Spleen (tissue), 7 donors: ENCODE results near the gene KIF6.

ENCODE experiments used
- POLR2AphosphoS5 ChIP-seq, 3 donors: sonication (generic); formaldehyde crosslinking; IDR thresholded peaks; one replicate each; pipeline ENCODE4 v1.5.1; 2017; ENCODE audit warnings: antibody characterized with exemption in 3 of 3
- TF ChIP-seq, protein P1 (sequence below), 11 experiments: fragments of 200-600 bp in 7 of 11; fragments of 450-650 bp in 4 of 11; sonication (generic) in 4 of 11; IDR thresholded peaks in 8 of 11; conservative IDR thresholded peaks in 3 of 11; 1 replicate in 7 of 11; 2 replicates in 4 of 11; pipeline versions ENCODE4 v1.4.0 to v1.8.0; 2016 to 2021; ENCODE audit warnings: antibody characterized with exemption in 11 of 11, inconsistent platforms in 4 of 11, mild to moderate bottlenecking in 1 of 11
- donor health status: DM: no; HTN: no; CAD: no; lungs with moderate emphysema.
- donor health status: DM: no; HTN: no; CAD: no.
- donor health status: DM: no; HTN: no; CAD: no.

DNA sequence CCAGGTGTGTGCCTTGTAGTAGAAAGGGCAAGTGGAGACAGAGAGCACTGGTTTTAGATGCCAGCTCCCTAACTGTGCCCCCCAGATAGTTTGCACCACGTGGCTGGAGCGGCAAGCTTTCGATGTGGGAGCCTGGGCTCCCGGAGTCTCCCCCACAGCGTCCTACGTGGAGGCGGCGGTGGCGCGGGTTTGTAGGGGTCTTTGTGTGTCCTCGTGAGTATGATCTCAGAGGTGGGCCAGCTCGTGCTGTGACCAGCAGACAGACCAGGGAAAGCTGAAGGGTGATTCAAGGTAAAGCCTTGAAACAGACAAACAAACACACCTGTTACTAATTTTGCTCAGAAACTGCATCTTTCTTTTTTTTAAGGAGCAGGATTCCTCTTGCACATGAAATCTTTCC, 397.1 kb downstream of the KIF6 start:
- no peak for TF ChIP-seq POLR2AphosphoS5 (IDR thresholded peaks at IDR 0.05)
- TF ChIP-seq, protein P1, sequence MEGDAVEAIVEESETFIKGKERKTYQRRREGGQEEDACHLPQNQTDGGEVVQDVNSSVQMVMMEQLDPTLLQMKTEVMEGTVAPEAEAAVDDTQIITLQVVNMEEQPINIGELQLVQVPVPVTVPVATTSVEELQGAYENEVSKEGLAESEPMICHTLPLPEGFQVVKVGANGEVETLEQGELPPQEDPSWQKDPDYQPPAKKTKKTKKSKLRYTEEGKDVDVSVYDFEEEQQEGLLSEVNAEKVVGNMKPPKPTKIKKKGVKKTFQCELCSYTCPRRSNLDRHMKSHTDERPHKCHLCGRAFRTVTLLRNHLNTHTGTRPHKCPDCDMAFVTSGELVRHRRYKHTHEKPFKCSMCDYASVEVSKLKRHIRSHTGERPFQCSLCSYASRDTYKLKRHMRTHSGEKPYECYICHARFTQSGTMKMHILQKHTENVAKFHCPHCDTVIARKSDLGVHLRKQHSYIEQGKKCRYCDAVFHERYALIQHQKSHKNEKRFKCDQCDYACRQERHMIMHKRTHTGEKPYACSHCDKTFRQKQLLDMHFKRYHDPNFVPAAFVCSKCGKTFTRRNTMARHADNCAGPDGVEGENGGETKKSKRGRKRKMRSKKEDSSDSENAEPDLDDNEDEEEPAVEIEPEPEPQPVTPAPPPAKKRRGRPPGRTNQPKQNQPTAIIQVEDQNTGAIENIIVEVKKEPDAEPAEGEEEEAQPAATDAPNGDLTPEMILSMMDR (IDR thresholded peaks at IDR 0.05 in 8 of 11, conservative IDR thresholded peaks at IDR 0.05 in 3 of 11), result no peak
